H7 (cell line): ENCODE data around the gene OR1Q1. TPM values are rescaled to one million over a fixed set of nuclear protein-coding genes. Genes with fewer than 3 reads are reported as not detected.

Experiments used
- total RNA-seq: library from RNA; depleted of rRNA; stranded (reverse); fragments of >200 nt; shearing (Covaris generic); gene quantifications from 2 replicates; pipeline ENCODE4 v1.2.3, GENCODE V29; 2014; rRNA removed

OR1Q1 gene
- total RNA-seq, 1 experiment from 2014 or later: not detected

Other genes starting within 250 kb of the OR1Q1 start
- 0.69 and 1.1 TPM in 2 replicates for gene PTGS1, start 243.7 kb upstream of the OR1Q1 start, total RNA-seq
- gene OR1J1, start 136.8 kb upstream of the OR1Q1 start, total RNA-seq: not detected in 2 replicates
- not detected in 2 replicates for gene OR1J2, start 103.9 kb upstream of the OR1Q1 start, total RNA-seq
- gene OR1J4, start 95.6 kb upstream of the OR1Q1 start, total RNA-seq: not detected in 2 replicates
- 0.15 TPM in 1 of 2 replicates, not detected in the other for gene OR1N1, start 87.4 kb upstream of the OR1Q1 start, total RNA-seq
- gene OR1N2, start 61.6 kb upstream of the OR1Q1 start, total RNA-seq: not detected in 2 replicates
- not detected in 2 replicates for gene OR1L8, start 31.4 kb upstream of the OR1Q1 start, total RNA-seq
- not detected in 2 replicates for gene OR1B1, start 42.9 kb downstream of the OR1Q1 start, total RNA-seq
- gene OR1L1, start 47.0 kb downstream of the OR1Q1 start, total RNA-seq: not detected in 2 replicates
- not detected in 2 replicates for gene OR1L3, start 60.4 kb downstream of the OR1Q1 start, total RNA-seq
- not detected in 2 replicates for gene OR1L4, start 109.3 kb downstream of the OR1Q1 start, total RNA-seq
- gene OR1L6, start 127.6 kb downstream of the OR1Q1 start, total RNA-seq: not detected in 2 replicates
- not detected in 2 replicates for gene OR5C1, start 174.2 kb downstream of the OR1Q1 start, total RNA-seq
- gene OR1K1, start 185.4 kb downstream of the OR1Q1 start, total RNA-seq: not detected in 2 replicates
- 18.7 and 24.6 TPM in 2 replicates for gene PDCL, start 213.8 kb downstream of the OR1Q1 start, total RNA-seq